Measurements from ENCODE around the gene TENM3. TPM values are rescaled to one million over a fixed set of nuclear protein-coding genes. Genes with fewer than 3 reads are reported as not detected.

TENM3 gene
- total and polyA plus RNA-seq, 9 donors: 11.0 to 32.9 (median 23.2) TPM

GRCh38 chr4:182427554-182427953, 184.4 kb downstream of the TENM3 start:
- peak; percentile 95 for DNase-seq
- WGBS (ENCODE audit: insufficient coverage): no CpG with 5 or more reads among the region's 2 CpGs
- Histone ChIP-seq H3K36me3 (ENCODE audit: control insufficient read depth, insufficient read depth, low read length) (no peaks in the 10 kb centered on the region), H3K4me1 (ENCODE audit: control insufficient read depth, insufficient read depth, low read length) (no peaks in the 10 kb centered on the region), H3K9me3 (replicated peaks; ENCODE audit: control insufficient read depth, low read depth, low read length) (no peaks in the 10 kb centered on the region), H3K4me3 (ENCODE audit: low read length) (no peak overlapping the region), H3K27me3 (ENCODE audit: control insufficient read depth, insufficient read depth, low read length) (no peaks in the 10 kb centered on the region), H3K27ac (ENCODE audit: low read length) (peak overlapping the region; percentile 56)

- 68% methylated on average over 5 of the region's 8 CpGs for WGBS (ENCODE audit: insufficient coverage)
- Histone ChIP-seq H3K27ac (ENCODE audit: low read length) (no peak overlapping the region), H3K4me1 (ENCODE audit: control insufficient read depth, insufficient read depth, low read length) (no peaks in the 10 kb centered on the region), H3K27me3 (ENCODE audit: control insufficient read depth, insufficient read depth, low read length) (no peaks in the 10 kb centered on the region), H3K4me3 (ENCODE audit: low read length) (no peak overlapping the region), H3K36me3 (ENCODE audit: control insufficient read depth, insufficient read depth, low read length) (no peaks in the 10 kb centered on the region), H3K9me3 (replicated peaks; ENCODE audit: control insufficient read depth, low read depth, low read length) (no peaks in the 10 kb centered on the region)
- peak; percentile 29 for DNase-seq
Measured at GRCh38 chr4:182429896-182430295, 186.7 kb downstream of the TENM3 start.

- WGBS (ENCODE audit: insufficient coverage): 89% methylated on average over 1 of the region's 1 CpG
- no peaks in the 10 kb centered on the region for H3K9me3 ChIP-seq (replicated peaks; ENCODE audit: control insufficient read depth, low read depth, low read length)
- H3K27ac ChIP-seq (ENCODE audit: low read length): no peak overlapping the region
- H3K4me3 ChIP-seq (ENCODE audit: low read length): no peak overlapping the region
- no peak for DNase-seq
- no peaks in the 10 kb centered on the region for H3K27me3 ChIP-seq (ENCODE audit: control insufficient read depth, insufficient read depth, low read length)
- no peaks in the 10 kb centered on the region for H3K4me1 ChIP-seq (ENCODE audit: control insufficient read depth, insufficient read depth, low read length)
- no peaks in the 10 kb centered on the region for H3K36me3 ChIP-seq (ENCODE audit: control insufficient read depth, insufficient read depth, low read length)
Measured at GRCh38 chr4:182432819-182433218, 189.6 kb downstream of the TENM3 start.

GRCh38 chr4:182434720-182435119, 191.5 kb downstream of the TENM3 start:
- H3K4me1 ChIP-seq (ENCODE audit: control insufficient read depth, insufficient read depth, low read length): no peaks in the 10 kb centered on the region
- no peak overlapping the region for H3K4me3 ChIP-seq (ENCODE audit: low read length)
- H3K27ac ChIP-seq (ENCODE audit: low read length): no peak overlapping the region
- no peak for DNase-seq
- no peaks in the 10 kb centered on the region for H3K9me3 ChIP-seq (replicated peaks; ENCODE audit: control insufficient read depth, low read depth, low read length)
- no peaks in the 10 kb centered on the region for H3K36me3 ChIP-seq (ENCODE audit: control insufficient read depth, insufficient read depth, low read length)
- 50% methylated on average over 1 of the region's 4 CpGs for WGBS (ENCODE audit: insufficient coverage)
- no peaks in the 10 kb centered on the region for H3K27me3 ChIP-seq (ENCODE audit: control insufficient read depth, insufficient read depth, low read length)

GRCh38 chr4:182435401-182435800, 192.2 kb downstream of the TENM3 start:
- DNase-seq: no peak
- Histone ChIP-seq H3K9me3 (replicated peaks; ENCODE audit: control insufficient read depth, low read depth, low read length) (no peaks in the 10 kb centered on the region), H3K27ac (ENCODE audit: low read length) (no peak overlapping the region), H3K4me1 (ENCODE audit: control insufficient read depth, insufficient read depth, low read length) (no peaks in the 10 kb centered on the region), H3K36me3 (ENCODE audit: control insufficient read depth, insufficient read depth, low read length) (no peaks in the 10 kb centered on the region), H3K4me3 (ENCODE audit: low read length) (no peak overlapping the region), H3K27me3 (ENCODE audit: control insufficient read depth, insufficient read depth, low read length) (no peaks in the 10 kb centered on the region)
- 85% methylated on average over 3 of the region's 4 CpGs for WGBS (ENCODE audit: insufficient coverage)

- no peak overlapping the region for H3K27ac ChIP-seq (ENCODE audit: low read length)
Measured at GRCh38 chr4:182443070-182443469, 199.9 kb downstream of the TENM3 start.

GRCh38 chr4:182447767-182448280, 204.6 kb downstream of the TENM3 start:
- WGBS (ENCODE audit: insufficient coverage): under 1% methylated on average over 19 of the region's 25 CpGs
- Histone ChIP-seq H3K27ac (ENCODE audit: low read length) (peak overlapping the region; percentile 32), H3K36me3 (ENCODE audit: control insufficient read depth, insufficient read depth, low read length) (no peaks in the 10 kb centered on the region), H3K4me3 (ENCODE audit: low read length) (peak overlapping the region; percentile 69), H3K9me3 (replicated peaks; ENCODE audit: control insufficient read depth, low read depth, low read length) (no peaks in the 10 kb centered on the region), H3K27me3 (ENCODE audit: control insufficient read depth, insufficient read depth, low read length) (peaks cover 13% of the 10 kb centered on the region), H3K4me1 (ENCODE audit: control insufficient read depth, insufficient read depth, low read length) (no peaks in the 10 kb centered on the region)
- DNase-seq: peak; percentile 33

More at GRCh38 chr4:182443070-182443469, 199.9 kb downstream of the TENM3 start:
- Histone ChIP-seq H3K27me3 (ENCODE audit: control insufficient read depth, insufficient read depth, low read length) (peaks cover 8% of the 10 kb centered on the region), H3K4me3 (ENCODE audit: low read length) (no peak overlapping the region), H3K9me3 (replicated peaks; ENCODE audit: control insufficient read depth, low read depth, low read length) (no peaks in the 10 kb centered on the region), H3K4me1 (ENCODE audit: control insufficient read depth, insufficient read depth, low read length) (no peaks in the 10 kb centered on the region), H3K36me3 (ENCODE audit: control insufficient read depth, insufficient read depth, low read length) (no peaks in the 10 kb centered on the region)
- no peak for DNase-seq

GRCh38 chr4:182448281-182449151, 205.3 kb downstream of the TENM3 start:
- Histone ChIP-seq H3K4me3 (ENCODE audit: low read length) (peak overlapping the region; percentile 69), H3K27me3 (ENCODE audit: control insufficient read depth, insufficient read depth, low read length) (peaks cover 11% of the 10 kb centered on the region), H3K4me1 (ENCODE audit: control insufficient read depth, insufficient read depth, low read length) (no peaks in the 10 kb centered on the region), H3K9me3 (replicated peaks; ENCODE audit: control insufficient read depth, low read depth, low read length) (no peaks in the 10 kb centered on the region), H3K36me3 (ENCODE audit: control insufficient read depth, insufficient read depth, low read length) (no peaks in the 10 kb centered on the region), H3K27ac (ENCODE audit: low read length) (peak overlapping the region; percentile 70)
- peak; percentile 97 for DNase-seq
- under 1% methylated on average over 104 of the region's 113 CpGs for WGBS (ENCODE audit: insufficient coverage)

- Histone ChIP-seq H3K36me3 (ENCODE audit: control insufficient read depth, insufficient read depth, low read length) (no peaks in the 10 kb centered on the region), H3K4me1 (ENCODE audit: control insufficient read depth, insufficient read depth, low read length) (no peaks in the 10 kb centered on the region), H3K27ac (ENCODE audit: low read length) (peak overlapping the region; percentile 45), H3K4me3 (ENCODE audit: low read length) (peak overlapping the region; percentile 64), H3K9me3 (replicated peaks; ENCODE audit: control insufficient read depth, low read depth, low read length) (no peaks in the 10 kb centered on the region), H3K27me3 (ENCODE audit: control insufficient read depth, insufficient read depth, low read length) (peaks cover 10% of the 10 kb centered on the region)
- 0% methylated on average over 10 of the region's 34 CpGs for WGBS (ENCODE audit: insufficient coverage)
- DNase-seq: peak; percentile 82
Measured at GRCh38 chr4:182449186-182449929, 206.2 kb downstream of the TENM3 start.

- H3K27ac ChIP-seq (ENCODE audit: low read length): peak overlapping the region; percentile 45
- no peaks in the 10 kb centered on the region for H3K36me3 ChIP-seq (ENCODE audit: control insufficient read depth, insufficient read depth, low read length)
- peak overlapping the region; percentile 64 for H3K4me3 ChIP-seq (ENCODE audit: low read length)
- no peaks in the 10 kb centered on the region for H3K9me3 ChIP-seq (replicated peaks; ENCODE audit: control insufficient read depth, low read depth, low read length)
- peak; percentile 53 for DNase-seq
- H3K27me3 ChIP-seq (ENCODE audit: control insufficient read depth, insufficient read depth, low read length): peaks cover 10% of the 10 kb centered on the region
- WGBS (ENCODE audit: insufficient coverage): no CpG with 5 or more reads among the region's 4 CpGs
- H3K4me1 ChIP-seq (ENCODE audit: control insufficient read depth, insufficient read depth, low read length): no peaks in the 10 kb centered on the region
Measured at GRCh38 chr4:182449930-182450439, 206.8 kb downstream of the TENM3 start.

All from muscle of leg (tissue), 11 donors.